WTC11 (cell line): ENCODE measurements around the gene PRCC. TPM values are rescaled to one million over a fixed set of nuclear protein-coding genes. Genes with fewer than 3 reads are reported as not detected.
A peak's percentile ranks its signal among the peaks of the same experiment; 100 is the strongest.

Source experiments
- ATAC-seq: fragments of 200-7000 bp; cut with Tn5 transposase; 2 replicates; pipeline ENCODE4 v1.10.0; 2021; ENCODE audit warnings: mild to moderate bottlenecking, moderate library complexity
- CTCF ChIA-PET: fragments of 300-600 bp; sonication (Branson Sonifier 250); formaldehyde crosslinking; loops from one replicate; lab custom pipeline; 2021; ENCODE audit warnings: antibody characterized with exemption; lab: Charles Lee
- POLR2A ChIA-PET: fragments of 350-600 bp; sonication (Branson Sonifier 250); formaldehyde crosslinking; loops from one replicate; lab custom pipeline; 2021; ENCODE audit warnings: antibody characterized with exemption; lab: Charles Lee
- DNase-seq: peaks from one replicate; pipeline ENCODE4 v3.0.0; 2021; ENCODE audit warnings: low spot score
- H3K27ac Mint-ChIP-seq: 2 replicates; pipeline ENCODE4 v1.8.0; 2021; ENCODE audit warnings: mixed read lengths
- H3K27me3 Mint-ChIP-seq: 2 replicates; pipeline ENCODE4 v1.8.0; 2021; ENCODE audit warnings: low read depth, mild to moderate bottlenecking, moderate library complexity, mixed read lengths
- H3K36me3 Mint-ChIP-seq: 2 replicates; pipeline ENCODE4 v1.8.0; 2021; ENCODE audit warnings: mixed read lengths
- H3K4me1 Mint-ChIP-seq: 2 replicates; pipeline ENCODE4 v1.8.0; 2022; ENCODE audit warnings: mixed read lengths
- H3K4me3 Mint-ChIP-seq: 2 replicates; pipeline ENCODE4 v1.8.0; 2021; ENCODE audit warnings: mild to moderate bottlenecking, moderate library complexity, mixed read lengths
- H3K9me3 Mint-ChIP-seq: 2 replicates; pipeline ENCODE4 v1.8.0; 2021; ENCODE audit warnings: mixed read lengths
- AFF4 ChIP-seq: sonication (generic); formaldehyde crosslinking; IDR thresholded peaks from 2 replicates; pipeline ENCODE4 v1.8.1; 2023; ENCODE audit warnings: mild to moderate bottlenecking, missing genetic modification reagents, borderline replicate concordance
- E2F5 ChIP-seq: sonication (generic); formaldehyde crosslinking; IDR thresholded peaks from 2 replicates; pipeline ENCODE4 v1.8.1; 2022; ENCODE audit warnings: mild to moderate bottlenecking, moderate library complexity, missing genetic modification reagents
- FOXP1 ChIP-seq: sonication (generic); formaldehyde crosslinking; IDR thresholded peaks from 2 replicates; pipeline ENCODE4 v1.8.0; 2022; ENCODE audit warnings: missing genetic modification reagents, mild to moderate bottlenecking, moderate library complexity, borderline replicate concordance
- HMGXB4 ChIP-seq: sonication (generic); formaldehyde crosslinking; IDR thresholded peaks from 2 replicates; pipeline ENCODE4 v1.8.1; 2023; ENCODE audit warnings: mild to moderate bottlenecking, moderate library complexity, missing genetic modification reagents
- KAT7 ChIP-seq: sonication (generic); formaldehyde crosslinking; IDR thresholded peaks from 2 replicates; pipeline ENCODE4 v1.8.1; 2023; ENCODE audit warnings: missing genetic modification reagents, mild to moderate bottlenecking, borderline replicate concordance
- PRDM15 ChIP-seq: sonication (generic); formaldehyde crosslinking; IDR thresholded peaks from 2 replicates; pipeline ENCODE4 v1.8.0; 2022; ENCODE audit warnings: missing genetic modification reagents
- SMAD4 ChIP-seq: sonication (generic); formaldehyde crosslinking; IDR thresholded peaks from 2 replicates; pipeline ENCODE4 v1.8.0; 2022; ENCODE audit warnings: mild to moderate bottlenecking, missing genetic modification reagents
- total RNA-seq: library from RNA; stranded (reverse); gene quantifications from 3 replicates; pipeline ENCODE4 v1.2.3, GENCODE V29; 2021

PRCC gene
- total RNA-seq, 1 experiment from 2014 or later, result 97.4 TPM

GRCh38 chr1:156765666-156766065, 1.7 kb upstream of the PRCC start:
- Mint-ChIP-seq H3K4me1 (peaks cover 26% of the 10 kb centered on the region), H3K36me3 (peaks cover 1% of the 10 kb centered on the region), H3K27ac (no peak overlapping the region), H3K27me3 (no peaks in the 10 kb centered on the region), H3K9me3 (no peaks in the 10 kb centered on the region), H3K4me3 (no peak overlapping the region)
- TF ChIP-seq KAT7 (CRISPR knock-in tag) (no peak), HMGXB4 (CRISPR knock-in tag) (no peak), FOXP1 (no peak)
- ATAC-seq, result no peak
- ChIA-PET POLR2A (interaction anchor here (3.4 kb wide), 1 partner anchor 14 kb away, joined by 24 read pairs; the partner anchor contains the start of gene HDGF), CTCF (interaction anchor here (0.7 to 2.9 kb wide), 5 partner anchors 25 to 76 kb away, joined by 3 to 39 read pairs (median 5); partner anchors contain the start of genes ISG20L2, METTL25B and MRPL24)
- no peak for DNase-seq

GRCh38 chr1:156766298-156767100, 836 bp upstream of the PRCC start:
- TF ChIP-seq SMAD4 (no peak), E2F5 (CRISPR knock-in tag) (0 out of 2 replicates have a peak, but pooled peaks have one; percentile 16)
- no peaks in the 10 kb centered on the region for H3K9me3 Mint-ChIP-seq
- H3K4me1 Mint-ChIP-seq, result peaks cover 34% of the 10 kb centered on the region
- no peak for DNase-seq
- H3K27me3 Mint-ChIP-seq, result no peaks in the 10 kb centered on the region
- ChIA-PET CTCF (interaction anchor here (0.5 to 2.9 kb wide), 17 partner anchors 14 to 308 kb away, joined by 3 to 39 read pairs (median 4); partner anchors contain the start of genes ISG20L2, LRRC71, METTL25B and MRPL24), POLR2A (interaction anchor here (0.6 to 3.4 kb wide), 7 partner anchors 11 to 76 kb away, joined by 3 to 24 read pairs (median 8); partner anchors contain the start of genes HDGF, ISG20L2, METTL25B and MRPL24)
- H3K27ac Mint-ChIP-seq, result no peak overlapping the region; the same call in 1 of the 2 replicates
- H3K36me3 Mint-ChIP-seq, result peaks cover 9% of the 10 kb centered on the region
- ATAC-seq, result peak; percentile 1; the same call in 1 of the 2 replicates
- no peak overlapping the region for H3K4me3 Mint-ChIP-seq

GRCh38 chr1:156767879-156768604, 707 bp downstream of the PRCC start:
- no peaks in the 10 kb centered on the region for H3K9me3 Mint-ChIP-seq
- DNase-seq (peak; percentile 72), ATAC-seq (no peak)
- TF ChIP-seq KAT7 (CRISPR knock-in tag), result 0 out of 2 replicates have a peak, but pooled peaks have one; percentile 27
- peak; percentile 38 for TF ChIP-seq PRDM15
- no peak for TF ChIP-seq AFF4
- ChIA-PET POLR2A (interaction anchor here (0.7 to 3.4 kb wide), 8 partner anchors 13 to 92 kb away, joined by 3 to 24 read pairs (median 4); partner anchors contain the start of genes HDGF, ISG20L2, METTL25B and MRPL24), CTCF (interaction anchor here (1.0 to 2.9 kb wide), 13 partner anchors 16 to 306 kb away, joined by 3 to 39 read pairs (median 6); partner anchors contain the start of genes ISG20L2, METTL25B, MRPL24 and NTRK1)
- H3K27me3 Mint-ChIP-seq, result no peaks in the 10 kb centered on the region
- H3K27ac Mint-ChIP-seq, result peak overlapping the region; percentile 28
- no peak overlapping the region for H3K4me3 Mint-ChIP-seq
- peaks cover 34% of the 10 kb centered on the region for H3K4me1 Mint-ChIP-seq
- peaks cover 9% of the 10 kb centered on the region for H3K36me3 Mint-ChIP-seq
